Measurements from ENCODE around the gene TTI1. TPM values are rescaled to one million over a fixed set of nuclear protein-coding genes. Genes with fewer than 3 reads are reported as not detected.
"Not testable (repeated sequence)": the region's sequence is repeated elsewhere in the genome, so short reads cannot be mapped to it uniquely, and the experiment has no call there.

Gene TTI1
- total and polyA plus RNA-seq, 9 of the 15 experiments (the other 6 are each of a cell fraction or from before 2014, with no cell fraction given): 9.8 to 55.1 (median 39.4) TPM

GRCh38 chr20:38009416-38009815 is 23.8 kb downstream of the TTI1 start:
- H2AFZ ChIP-seq (ENCODE audit: low read depth, low read length); H3K4me3 ChIP-seq; in situ Hi-C loops (cut with MboI); DNase-seq (ENCODE audit: extremely low read depth in 1 of 4, low spot score in 3 of 4); BruUV-seq (replicated peaks); H3K9me1 ChIP-seq (ENCODE audit: control insufficient read depth, insufficient read depth, low read length); intact Hi-C loops (cut with micrococcal nuclease); FAIRE-seq; ATAC-seq; H3K9ac ChIP-seq (ENCODE audit: insufficient read depth in 1 of 2, low read depth in 2 of 2, low read length in 2 of 2); CTCF ChIA-PET (ENCODE audit: low intra/inter-chr PET ratio); H3K4me1 ChIP-seq (replicated peaks in 1 of 2; ENCODE audit: control insufficient read depth in 2 of 2, insufficient read depth in 2 of 2, low read length in 2 of 2); H3K9me3 ChIP-seq (replicated peaks; ENCODE audit: control insufficient read depth, insufficient read depth, low read depth, low read length); H3K27ac ChIP-seq (ENCODE audit: extremely low read depth, low read depth, low read length); H3K27me3 ChIP-seq (ENCODE audit: control insufficient read depth in 2 of 2, insufficient read depth in 2 of 2, low read length in 2 of 2); H3K4me2 ChIP-seq (ENCODE audit: insufficient read depth, low read length): not testable (repeated sequence)
- 93% methylated on average over 5 of the region's 5 CpGs for WGBS (ENCODE audit: insufficient coverage, low coverage, missing lambda C conversion rate)
- POLR2A ChIA-PET: interaction anchor here (1.2 to 1.4 kb wide), 2 partner anchors 8 to 35 kb away, joined by 3 to 4 read pairs; no protein-coding TSS in a partner anchor
- Histone ChIP-seq H3K79me2 (ENCODE audit: control insufficient read depth, insufficient read depth, low read length) (peaks cover 75% of the 10 kb centered on the region; the same call in 2 of the 3 replicates), H3K36me3 (ENCODE audit: control insufficient read depth, insufficient read depth, low read length) (peaks cover 90% of the 10 kb centered on the region), H4K20me1 (replicated peaks; ENCODE audit: control insufficient read depth, insufficient read depth, low read length) (peaks cover 24% of the 10 kb centered on the region)

DNA sequence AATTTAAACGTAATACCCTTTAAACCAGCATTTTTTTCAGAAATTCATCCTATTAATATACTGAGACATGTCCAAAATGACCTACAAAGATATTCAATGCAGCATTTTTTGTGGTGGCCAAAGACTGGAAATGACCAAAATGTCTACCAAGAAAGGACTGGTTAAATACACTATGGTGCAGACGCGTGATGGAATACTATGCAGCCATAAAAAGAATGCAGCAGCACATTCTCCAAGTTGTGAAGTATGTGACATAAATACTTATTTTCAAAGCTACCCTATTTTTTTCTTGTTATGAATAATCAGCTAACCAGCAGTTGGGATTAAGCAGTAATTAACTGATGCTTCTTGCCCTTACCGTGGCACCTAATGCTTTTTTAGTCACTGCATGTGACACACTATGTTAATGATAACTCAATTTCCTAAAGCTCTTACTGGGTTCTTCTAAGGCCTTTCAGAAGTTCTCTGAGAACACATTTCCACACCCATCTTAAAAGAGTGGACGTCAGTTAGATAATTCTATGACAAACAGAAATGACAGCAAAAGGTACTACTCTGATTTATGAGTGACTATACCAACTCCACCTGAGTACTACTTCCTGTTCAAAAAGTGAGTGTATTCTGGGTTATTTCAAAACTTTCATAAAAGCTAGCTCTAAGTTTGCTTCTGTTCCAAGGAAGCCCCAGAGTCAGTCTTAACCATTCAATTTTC is 24.9 kb downstream of the TTI1 start:
- no peak overlapping the region for H3K9ac ChIP-seq (ENCODE audit: insufficient read depth in 1 of 2, low read depth in 2 of 2, low read length in 2 of 2)
- no peaks in the 10 kb centered on the region; a peak in 1 of 5 replicates for H3K4me1 ChIP-seq (replicated peaks in 1 of 2; ENCODE audit: control insufficient read depth in 2 of 2, insufficient read depth in 2 of 2, low read length in 2 of 2)
- no peak overlapping the region for H3K27ac ChIP-seq (ENCODE audit: extremely low read depth, low read depth, low read length)
- H3K9me1 ChIP-seq (ENCODE audit: control insufficient read depth, insufficient read depth, low read length): no peaks in the 10 kb centered on the region
- no peak for FAIRE-seq
- no peak overlapping the region for H2AFZ ChIP-seq (ENCODE audit: low read depth, low read length)
- BruUV-seq (replicated peaks): no TSS peak
- ATAC-seq: no peak
- no peak overlapping the region for H3K4me2 ChIP-seq (ENCODE audit: insufficient read depth, low read length)
- H3K27me3 ChIP-seq (ENCODE audit: control insufficient read depth in 2 of 2, insufficient read depth in 2 of 2, low read length in 2 of 2): no peaks in the 10 kb centered on the region
- ChIA-PET CTCF (ENCODE audit: low intra/inter-chr PET ratio) (no interaction called here), POLR2A (interaction anchor here (1.2 to 2.2 kb wide), 3 partner anchors 9 to 34 kb away, joined by 3 to 11 read pairs (median 4); no protein-coding TSS in a partner anchor)
- no peak for DNase-seq (ENCODE audit: extremely low read depth in 1 of 4, low spot score in 3 of 4)
- no peaks in the 10 kb centered on the region for H3K9me3 ChIP-seq (replicated peaks; ENCODE audit: control insufficient read depth, insufficient read depth, low read depth, low read length)
- no peak overlapping the region for H3K4me3 ChIP-seq
- in situ Hi-C loops (cut with MboI): no loop called here
- peaks cover 24% of the 10 kb centered on the region for H4K20me1 ChIP-seq (replicated peaks; ENCODE audit: control insufficient read depth, insufficient read depth, low read length)
- H3K36me3 ChIP-seq (ENCODE audit: control insufficient read depth, insufficient read depth, low read length): peaks cover 89% of the 10 kb centered on the region
- 82% methylated on average over 5 of the region's 5 CpGs for WGBS (ENCODE audit: insufficient coverage, low coverage, missing lambda C conversion rate)
- intact Hi-C loops (cut with micrococcal nuclease): no loop called here
- peaks cover 68% of the 10 kb centered on the region; the same call in 2 of the 3 replicates for H3K79me2 ChIP-seq (ENCODE audit: control insufficient read depth, insufficient read depth, low read length)
- TF ChIP-seq ZC3H8 (IDR thresholded peaks at IDR 0.05) (no peak), MECOM (CRISPR knock-in tag; IDR thresholded peaks at IDR 0.05) (no peak), ARID2 (IDR thresholded peaks at IDR 0.05) (no peak), KDM5B (IDR thresholded peaks at IDR 0.05; ENCODE audit: insufficient replicate concordance, low read depth, low read length) (no peak), CHAMP1 (IDR thresholded peaks at IDR 0.05) (no peak), ELK3 (CRISPR knock-in tag; IDR thresholded peaks at IDR 0.05) (no peak), MAFK (IDR thresholded peaks at IDR 0.05; ENCODE audit: low read length) (no peak)
- TF ChIP-seq, protein P1, sequence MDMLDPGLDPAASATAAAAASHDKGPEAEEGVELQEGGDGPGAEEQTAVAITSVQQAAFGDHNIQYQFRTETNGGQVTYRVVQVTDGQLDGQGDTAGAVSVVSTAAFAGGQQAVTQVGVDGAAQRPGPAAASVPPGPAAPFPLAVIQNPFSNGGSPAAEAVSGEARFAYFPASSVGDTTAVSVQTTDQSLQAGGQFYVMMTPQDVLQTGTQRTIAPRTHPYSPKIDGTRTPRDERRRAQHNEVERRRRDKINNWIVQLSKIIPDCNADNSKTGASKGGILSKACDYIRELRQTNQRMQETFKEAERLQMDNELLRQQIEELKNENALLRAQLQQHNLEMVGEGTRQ (CRISPR knock-in tag; IDR thresholded peaks at IDR 0.05): no peak
- TF ChIP-seq, protein P2, sequence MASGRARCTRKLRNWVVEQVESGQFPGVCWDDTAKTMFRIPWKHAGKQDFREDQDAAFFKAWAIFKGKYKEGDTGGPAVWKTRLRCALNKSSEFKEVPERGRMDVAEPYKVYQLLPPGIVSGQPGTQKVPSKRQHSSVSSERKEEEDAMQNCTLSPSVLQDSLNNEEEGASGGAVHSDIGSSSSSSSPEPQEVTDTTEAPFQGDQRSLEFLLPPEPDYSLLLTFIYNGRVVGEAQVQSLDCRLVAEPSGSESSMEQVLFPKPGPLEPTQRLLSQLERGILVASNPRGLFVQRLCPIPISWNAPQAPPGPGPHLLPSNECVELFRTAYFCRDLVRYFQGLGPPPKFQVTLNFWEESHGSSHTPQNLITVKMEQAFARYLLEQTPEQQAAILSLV (tag; IDR thresholded peaks at IDR 0.05): no peak
